ENCODE results near the gene DDX41.

- no peak for TF ChIP-seq CTCF (IDR thresholded peaks at IDR 0.05; ENCODE audit: low read length)
- no peak for TF ChIP-seq EZH2 (optimal IDR thresholded peaks at IDR 0.05; ENCODE audit: low read depth, low read length)
These were observed 22.9 kb downstream of the DDX41 start for GRCh38 chr5:177493795-177494345.

All from MM.1S (cell line).